Measurements from ENCODE around the gene TACR3. TPM values are rescaled to one million over a fixed set of nuclear protein-coding genes. Genes with fewer than 3 reads are reported as not detected.

Gene TACR3
- total RNA-seq, 2 donors from 2014 or later, result not detected

GRCh38 chr4:103664436-103665075 lies 55.2 kb downstream of the TACR3 start:
- no peaks in the 10 kb centered on the region for H3K9me3 ChIP-seq
- no peaks in the 10 kb centered on the region for H3K27me3 ChIP-seq (replicated peaks; ENCODE audit: insufficient read depth)
- ATAC-seq (ENCODE audit: insufficient number of reproducible peaks, low FRiP score, low read depth), result no peak
- no peak overlapping the region for H3K4me3 ChIP-seq
- TF ChIP-seq CTCF (IDR thresholded peaks at IDR 0.05), result no peak
- DNase-seq (ENCODE audit: low spot score), result no peak
- H3K4me1 ChIP-seq (ENCODE audit: control insufficient read depth in 1 of 2, low read depth in 2 of 2), result no peaks in the 10 kb centered on the region
- no peak overlapping the region for H3K27ac ChIP-seq
- no peaks in the 10 kb centered on the region for H3K36me3 ChIP-seq

GRCh38 chr4:103648541-103648940 lies 71.2 kb downstream of the TACR3 start:
- H3K27me3 ChIP-seq (replicated peaks; ENCODE audit: insufficient read depth), result no peaks in the 10 kb centered on the region
- DNase-seq (ENCODE audit: low spot score) (no peak), ATAC-seq (ENCODE audit: insufficient number of reproducible peaks, low FRiP score, low read depth) (no peak)
- H3K27ac ChIP-seq, result no peak overlapping the region
- H3K4me1 ChIP-seq (ENCODE audit: control insufficient read depth in 1 of 2, low read depth in 2 of 2), result no peaks in the 10 kb centered on the region
- no peaks in the 10 kb centered on the region for H3K9me3 ChIP-seq
- no peaks in the 10 kb centered on the region for H3K36me3 ChIP-seq
- TF ChIP-seq CTCF (IDR thresholded peaks at IDR 0.05), result no peak
- H3K4me3 ChIP-seq, result no peak overlapping the region

- ATAC-seq (ENCODE audit: insufficient number of reproducible peaks, low FRiP score, low read depth) (no peak), DNase-seq (ENCODE audit: low spot score) (no peak)
- Histone ChIP-seq H3K4me1 (ENCODE audit: control insufficient read depth in 1 of 2, low read depth in 2 of 2) (no peaks in the 10 kb centered on the region), H3K27ac (no peak overlapping the region), H3K9me3 (no peaks in the 10 kb centered on the region), H3K36me3 (no peaks in the 10 kb centered on the region), H3K4me3 (no peak overlapping the region), H3K27me3 (replicated peaks; ENCODE audit: insufficient read depth) (no peaks in the 10 kb centered on the region)
- no peak for TF ChIP-seq CTCF (IDR thresholded peaks at IDR 0.05)
Observed at GRCh38 chr4:103645991-103646390, 73.8 kb downstream of the TACR3 start.

- Histone ChIP-seq H3K4me3 (no peak overlapping the region), H3K36me3 (no peaks in the 10 kb centered on the region), H3K9me3 (no peaks in the 10 kb centered on the region), H3K27me3 (replicated peaks; ENCODE audit: insufficient read depth) (no peaks in the 10 kb centered on the region), H3K4me1 (ENCODE audit: control insufficient read depth in 1 of 2, low read depth in 2 of 2) (no peaks in the 10 kb centered on the region), H3K27ac (no peak overlapping the region)
- ATAC-seq (ENCODE audit: insufficient number of reproducible peaks, low FRiP score, low read depth) (no peak), DNase-seq (ENCODE audit: low spot score) (no peak)
- no peak for TF ChIP-seq CTCF (IDR thresholded peaks at IDR 0.05)
Observed at GRCh38 chr4:103634236-103634635, 85.5 kb downstream of the TACR3 start.

- no peak overlapping the region for H3K4me3 ChIP-seq
- ATAC-seq (ENCODE audit: insufficient number of reproducible peaks, low FRiP score, low read depth), result no peak
- H3K9me3 ChIP-seq, result no peaks in the 10 kb centered on the region
- no peak overlapping the region for H3K27ac ChIP-seq
- H3K27me3 ChIP-seq (replicated peaks; ENCODE audit: insufficient read depth), result no peaks in the 10 kb centered on the region
- TF ChIP-seq CTCF (IDR thresholded peaks at IDR 0.05), result no peak
- no peak for DNase-seq (ENCODE audit: low spot score)
- no peaks in the 10 kb centered on the region for H3K36me3 ChIP-seq
- H3K4me1 ChIP-seq (ENCODE audit: control insufficient read depth in 1 of 2, low read depth in 2 of 2), result no peaks in the 10 kb centered on the region
Observed at GRCh38 chr4:103626296-103626695, 93.5 kb downstream of the TACR3 start.

All from thoracic aorta (tissue), 2 donors.